GM12891 (cell line): ENCODE data around the gene SLC48A1.

ENCODE experiments used
- DNase-seq: peaks from one replicate; pipeline ENCODE4 v3.0.0; 2011; ENCODE audit warnings: low spot score; ENCODE audit not compliant: insufficient read length
- FAIRE-seq: peaks from 2 replicates; lab custom pipeline; 2011; peaks lifted over from hg19 to GRCh38; lab: Jason Lieb, UNC
- PAX5 ChIP-seq: IDR thresholded peaks from 2 replicates; pipeline ENCODE4 v1.6.1; 2011; ENCODE audit warnings: low read length, moderate library complexity, mild to moderate bottlenecking; ENCODE audit not compliant: insufficient read depth, severe bottlenecking
- POLR2A ChIP-seq: IDR thresholded peaks from 2 replicates; pipeline ENCODE4 v1.6.1; 2011; ENCODE audit warnings: low read depth, low read length, control low read depth
- POLR2AphosphoS5 ChIP-seq: IDR thresholded peaks from 2 replicates; pipeline ENCODE4 v1.6.1; 2011; ENCODE audit warnings: low read depth, low read length, control low read depth
- POU2F2 ChIP-seq: IDR thresholded peaks from 2 replicates; pipeline ENCODE4 v1.6.1; 2011; ENCODE audit warnings: low read depth, mild to moderate bottlenecking, control low read depth, low read length, moderate library complexity
- SPI1 ChIP-seq: IDR thresholded peaks from 2 replicates; pipeline ENCODE4 v1.6.1; 2011; ENCODE audit warnings: low read depth, low read length, control low read depth
- TAF1 ChIP-seq: IDR thresholded peaks from 2 replicates; pipeline ENCODE4 v1.6.1; 2011; ENCODE audit warnings: low read depth, low read length, control low read depth

SLC48A1 gene

DNA sequence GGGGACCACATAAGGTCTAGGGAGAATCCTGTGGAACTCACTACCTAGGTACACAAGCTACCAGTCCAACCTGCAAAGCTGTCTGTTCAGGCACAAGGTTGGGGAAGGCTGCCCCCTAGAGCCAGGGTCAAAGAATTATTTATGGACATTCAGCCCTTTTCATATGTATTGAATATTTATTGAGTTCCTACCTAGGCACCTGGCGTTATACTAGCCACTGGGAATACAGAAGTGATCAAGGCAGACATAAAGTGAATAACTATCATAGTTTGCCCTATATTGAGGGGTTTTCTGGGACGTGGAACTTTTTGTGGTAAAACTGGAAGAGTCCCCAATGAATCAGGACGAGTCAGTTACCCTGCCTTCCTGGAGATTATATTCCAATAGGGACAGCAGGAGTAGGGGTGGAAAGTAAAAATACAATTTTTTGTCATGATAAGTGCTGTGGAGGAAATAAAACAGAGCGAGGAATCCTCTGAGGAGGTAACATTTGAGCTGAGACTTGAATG is 5.8 kb upstream of the SLC48A1 start:
- DNase-seq (no peak), FAIRE-seq (peak; percentile 81)

DNA sequence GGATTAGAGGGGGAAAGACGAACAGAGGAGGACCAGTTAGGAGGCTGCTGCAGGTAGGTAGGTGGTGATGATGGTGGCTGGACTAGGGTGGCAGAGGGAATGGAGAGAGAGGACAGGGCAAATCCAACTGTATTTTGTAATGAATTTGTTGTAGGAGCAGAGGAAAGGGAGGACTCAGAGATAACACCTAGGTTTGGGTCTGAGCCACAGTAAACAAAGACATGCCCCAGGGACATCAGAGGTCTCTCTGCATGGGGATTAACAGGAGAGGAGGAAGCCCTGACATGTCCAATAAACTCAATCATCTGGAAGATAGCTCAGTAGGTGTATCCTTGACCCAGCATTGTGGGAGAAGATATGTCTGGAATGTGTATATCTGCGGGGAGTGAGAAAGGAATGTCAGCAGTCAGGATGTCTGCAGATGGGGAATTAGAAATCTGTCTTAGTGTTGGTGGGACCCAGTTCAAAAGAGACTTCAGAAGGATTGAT is 4.7 kb upstream of the SLC48A1 start:
- DNase-seq, result no peak
- no peak for FAIRE-seq
- TF ChIP-seq SPI1, result no peak
- TF ChIP-seq TAF1, result no peak
- no peak for TF ChIP-seq POU2F2
- no peak for TF ChIP-seq POLR2AphosphoS5
- TF ChIP-seq PAX5, result no peak
- no peak for TF ChIP-seq POLR2A

More for the DNA sequence above, 5.8 kb upstream of the SLC48A1 start:
- TF ChIP-seq POLR2A (no peak), TAF1 (no peak), PAX5 (no peak), POU2F2 (no peak), SPI1 (no peak), POLR2AphosphoS5 (no peak)

DNA sequence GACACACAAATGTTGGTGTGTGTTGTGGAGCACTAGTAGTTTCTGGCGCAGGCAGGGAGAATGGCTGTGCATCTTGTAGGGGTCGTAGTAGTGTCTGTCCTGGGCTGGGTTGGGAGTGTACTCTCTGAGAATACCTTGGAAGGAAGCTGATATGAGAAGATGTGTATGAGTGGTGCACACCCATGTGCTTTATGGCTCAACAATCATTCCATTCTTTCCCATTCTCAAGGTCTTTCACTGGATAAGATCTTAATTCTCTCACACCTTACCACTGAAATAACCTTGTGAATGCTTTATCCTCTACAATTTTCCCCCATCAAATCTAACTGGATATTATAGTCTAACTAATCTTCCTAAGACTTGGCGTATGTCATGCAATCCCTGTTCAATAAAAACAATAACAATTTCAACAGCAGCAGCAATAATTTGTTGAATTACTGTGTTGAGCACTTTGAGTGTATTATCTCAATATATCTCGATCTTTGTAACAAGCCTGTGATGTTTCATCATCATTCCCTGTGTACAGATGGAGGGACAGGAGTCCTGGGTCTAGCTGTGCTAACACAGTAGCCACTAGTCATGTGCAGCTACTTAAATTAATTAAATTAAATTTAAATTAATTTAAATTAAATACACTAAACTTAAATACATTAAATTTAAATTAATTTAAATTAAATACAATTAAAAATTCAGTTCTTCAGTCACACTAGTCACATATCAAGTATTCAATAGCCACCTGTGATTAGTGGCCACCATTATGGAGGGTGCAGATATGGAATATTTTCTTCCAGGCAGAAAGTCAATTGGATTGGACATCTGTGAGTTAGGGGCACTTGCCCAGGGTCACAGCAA is 3.6 kb upstream of the SLC48A1 start:
- TF ChIP-seq SPI1 (no peak), TAF1 (no peak), POLR2A (no peak), PAX5 (no peak)
- no peak for FAIRE-seq
- no peak for DNase-seq

DNA sequence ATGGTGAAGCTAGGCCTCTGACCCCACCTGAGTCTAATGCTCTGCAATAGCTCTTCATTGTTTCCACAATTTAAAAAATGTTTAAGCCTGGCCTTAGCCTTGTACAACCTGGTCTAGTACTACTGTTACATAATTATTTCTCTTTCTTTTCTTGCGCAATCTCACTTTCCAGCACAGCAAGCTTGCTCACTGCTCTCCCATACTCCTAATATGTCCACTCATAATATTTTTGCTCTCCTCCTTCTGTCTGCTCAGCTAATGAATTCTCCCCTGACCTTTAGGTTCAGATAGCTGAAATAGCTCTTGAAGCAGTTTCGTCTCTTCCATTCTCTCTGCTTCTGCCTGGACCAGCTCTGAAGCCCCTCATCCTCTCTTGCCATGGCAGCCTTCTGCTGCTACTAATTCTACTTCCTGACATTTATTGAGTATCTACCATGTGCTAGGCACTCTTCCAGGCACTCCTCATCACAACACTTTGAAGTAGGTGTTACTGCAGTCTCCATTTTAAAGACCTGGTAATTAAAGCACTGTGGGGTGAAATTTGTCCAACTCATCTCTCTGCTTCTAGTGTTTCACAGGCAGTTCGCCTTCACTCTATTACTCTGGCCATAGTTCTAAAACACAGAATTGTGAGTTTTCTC is 2.8 kb upstream of the SLC48A1 start:
- TF ChIP-seq POLR2AphosphoS5, result no peak
- TF ChIP-seq PAX5, result no peak
- no peak for TF ChIP-seq SPI1
- TF ChIP-seq POLR2A, result no peak
- no peak for TF ChIP-seq POU2F2
- TF ChIP-seq TAF1, result no peak
- FAIRE-seq, result no peak
- no peak for DNase-seq

DNA sequence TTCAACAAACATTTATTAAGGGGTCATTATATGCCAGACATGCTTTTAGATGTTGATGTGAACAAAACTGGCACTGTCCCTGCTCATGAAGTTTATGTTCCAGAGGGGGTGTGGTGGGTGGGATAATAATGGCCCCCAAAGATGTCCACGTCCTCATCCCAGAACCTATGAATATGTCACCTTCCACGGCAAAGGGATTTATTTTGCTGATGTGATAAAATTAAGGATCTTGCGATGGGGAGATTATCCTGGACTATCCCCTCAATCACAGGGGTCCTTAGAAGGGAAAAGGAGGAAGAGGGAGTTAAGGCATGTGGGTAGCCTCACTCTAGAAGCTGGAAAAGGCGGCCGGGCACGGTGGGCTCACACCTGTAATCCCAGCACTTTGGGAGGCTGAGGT is 1.7 kb upstream of the SLC48A1 start:
- no peak for DNase-seq
- no peak for FAIRE-seq
- no peak for TF ChIP-seq TAF1

DNA sequence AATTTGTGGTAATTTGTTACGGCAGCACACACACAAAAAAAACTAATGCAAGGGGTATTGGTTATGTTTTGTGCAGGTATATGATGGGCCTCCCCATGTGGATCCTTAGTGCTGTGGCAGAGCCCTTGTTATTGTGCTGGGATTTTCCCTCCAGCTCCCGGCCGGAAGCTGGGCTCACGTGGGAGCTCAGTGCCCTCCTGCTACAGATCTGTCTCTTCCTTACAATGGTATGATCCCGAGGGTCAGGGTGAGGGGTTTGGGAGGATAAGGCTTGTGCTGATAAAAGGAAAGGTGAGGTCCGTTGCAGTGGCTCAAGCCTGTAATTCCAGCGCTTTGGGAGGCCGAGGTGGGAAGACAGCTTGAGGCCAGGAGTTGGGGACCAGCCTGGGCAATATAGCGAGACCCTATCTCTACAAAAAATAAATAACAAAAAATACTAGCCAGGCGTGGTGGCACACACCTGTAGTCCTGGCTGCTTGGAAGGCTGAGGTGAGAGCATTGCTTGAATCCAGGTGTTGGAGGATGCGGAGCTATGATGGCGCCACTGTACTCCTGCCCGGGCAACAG is 861 bp upstream of the SLC48A1 start:
- FAIRE-seq, result no peak
- DNase-seq, result no peak
- no peak for TF ChIP-seq POLR2AphosphoS5
- no peak for TF ChIP-seq POU2F2
- no peak for TF ChIP-seq PAX5
- TF ChIP-seq SPI1, result no peak
- no peak for TF ChIP-seq TAF1
- TF ChIP-seq POLR2A, result no peak

DNA sequence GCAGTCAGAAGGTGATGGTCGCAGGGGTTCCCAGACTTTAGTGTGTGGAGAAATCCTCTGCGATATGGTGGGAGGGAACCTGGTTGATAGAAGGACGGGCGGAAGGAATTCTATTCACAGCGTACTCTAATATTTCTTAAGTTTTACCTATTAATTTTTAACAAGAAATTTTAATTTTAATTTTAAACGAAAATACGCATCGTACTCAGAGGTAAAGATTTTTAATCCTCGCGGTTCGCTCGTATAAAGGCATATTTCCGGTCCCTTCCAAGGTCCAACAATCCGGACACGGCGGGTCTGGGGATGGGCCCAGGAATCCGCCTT is 338 bp upstream of the SLC48A1 start:
- FAIRE-seq (no peak), DNase-seq (no peak)
- TF ChIP-seq POLR2A (no peak), POU2F2 (no peak), POLR2AphosphoS5 (no peak), TAF1 (no peak), SPI1 (no peak), PAX5 (no peak)

DNA sequence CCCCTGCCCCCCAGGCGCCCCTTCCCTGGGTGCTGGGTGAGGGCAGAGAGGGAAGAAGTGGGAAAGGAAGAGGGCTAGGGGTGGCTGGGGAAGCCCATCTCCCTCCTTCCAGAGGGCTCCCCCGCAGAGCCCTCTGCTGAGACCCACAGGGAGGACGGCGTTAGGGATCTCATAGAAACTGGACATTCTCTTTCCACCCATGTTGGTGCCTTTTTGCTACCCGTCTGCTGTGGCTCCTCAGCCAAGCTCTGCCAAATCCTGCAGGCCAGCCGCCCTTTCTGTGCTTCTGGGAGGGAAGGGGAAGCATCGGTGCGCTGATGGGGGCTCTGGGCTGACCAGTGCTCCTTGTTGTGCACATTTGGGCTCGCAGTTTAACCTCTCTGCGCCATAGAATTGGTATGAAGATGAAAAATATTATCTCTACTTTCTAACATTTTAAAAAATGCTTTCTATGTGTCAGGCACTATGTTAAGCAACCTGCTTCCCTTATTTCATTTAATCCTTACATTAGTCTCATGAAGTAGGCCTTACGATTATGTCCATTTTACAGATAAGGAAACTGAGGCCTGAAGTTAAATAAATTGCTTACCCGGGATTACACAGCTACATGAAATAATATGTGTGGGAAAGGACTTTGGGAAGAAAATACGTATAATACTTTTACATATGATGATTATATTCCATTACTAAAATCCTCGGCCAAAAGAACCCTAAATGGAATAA is 981 bp downstream of the SLC48A1 start:
- DNase-seq (no peak), FAIRE-seq (no peak)
- TF ChIP-seq POLR2A, result no peak
- TF ChIP-seq PAX5, result no peak
- no peak for TF ChIP-seq TAF1
- no peak for TF ChIP-seq SPI1
- no peak for TF ChIP-seq POU2F2
- TF ChIP-seq POLR2AphosphoS5, result no peak

DNA sequence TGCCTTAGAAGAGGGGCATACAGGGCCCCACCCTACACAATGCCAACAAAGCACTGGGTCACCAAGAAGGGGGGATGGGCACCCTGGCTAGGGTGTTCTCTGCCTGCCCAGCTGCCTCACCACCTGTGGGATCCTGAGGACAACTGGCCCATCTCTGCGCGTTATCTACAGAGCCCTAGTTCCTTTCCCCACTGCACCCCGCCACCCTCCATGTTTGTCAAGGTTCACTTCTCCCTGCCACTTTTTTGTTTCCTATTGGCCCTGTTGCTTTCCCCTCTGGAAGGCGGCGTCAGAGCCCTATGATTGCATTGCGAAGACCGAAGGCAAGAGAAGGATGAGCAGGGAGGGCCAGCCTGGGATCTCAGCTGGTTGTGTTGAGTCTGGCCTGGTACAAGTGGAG is 1.6 kb downstream of the SLC48A1 start:
- TF ChIP-seq POU2F2 (no peak), SPI1 (no peak), PAX5 (no peak), POLR2A (no peak), TAF1 (no peak), POLR2AphosphoS5 (no peak)
- FAIRE-seq, result no peak

More for the DNA sequence above, 1.6 kb downstream of the SLC48A1 start:
- DNase-seq, result no peak
